ENCODE data around the gene MPND.

Gene MPND

DNA sequence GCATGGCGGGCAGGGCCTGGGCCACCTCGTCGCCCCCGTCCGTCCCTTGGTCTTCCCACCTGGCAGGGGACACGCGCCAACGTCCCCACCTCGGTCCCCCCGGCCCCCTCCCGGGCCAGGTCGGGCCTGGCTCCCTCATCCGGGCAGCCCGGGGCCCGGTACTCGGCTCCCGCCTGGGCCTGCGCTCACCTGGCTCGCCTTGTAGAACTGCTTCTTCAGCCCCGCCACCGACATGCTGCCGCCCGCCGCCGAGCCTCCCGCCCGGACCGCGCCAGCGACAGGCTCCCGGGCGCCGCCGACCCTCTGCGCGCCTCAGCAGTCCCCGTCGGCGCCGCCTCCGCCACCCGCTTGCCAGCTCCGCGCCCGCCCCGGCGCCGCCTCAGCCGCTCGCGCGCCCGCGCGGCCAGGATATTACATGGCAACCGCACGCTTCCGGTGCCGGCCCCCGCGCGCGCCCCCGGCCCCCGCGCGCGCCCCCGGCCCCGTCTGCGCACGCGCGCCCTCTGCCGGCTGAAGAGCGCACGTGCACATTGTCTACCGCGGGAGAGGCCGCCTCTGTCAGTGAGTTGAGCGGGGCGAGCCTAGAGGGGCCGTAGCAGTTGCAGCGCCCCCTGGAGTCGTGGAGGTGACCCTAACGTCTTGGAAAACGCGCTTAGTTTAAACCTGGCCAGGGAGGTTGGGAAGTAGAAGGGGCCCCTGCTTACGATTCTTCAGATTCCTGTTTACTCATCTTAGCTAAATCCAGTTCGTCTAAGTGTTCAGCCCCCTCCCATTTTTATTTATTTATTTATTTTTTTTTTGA, 57.0 kb downstream of the MPND start, which contains the start of gene SH3GL1 (continued):
- TF ChIP-seq, protein P1, sequence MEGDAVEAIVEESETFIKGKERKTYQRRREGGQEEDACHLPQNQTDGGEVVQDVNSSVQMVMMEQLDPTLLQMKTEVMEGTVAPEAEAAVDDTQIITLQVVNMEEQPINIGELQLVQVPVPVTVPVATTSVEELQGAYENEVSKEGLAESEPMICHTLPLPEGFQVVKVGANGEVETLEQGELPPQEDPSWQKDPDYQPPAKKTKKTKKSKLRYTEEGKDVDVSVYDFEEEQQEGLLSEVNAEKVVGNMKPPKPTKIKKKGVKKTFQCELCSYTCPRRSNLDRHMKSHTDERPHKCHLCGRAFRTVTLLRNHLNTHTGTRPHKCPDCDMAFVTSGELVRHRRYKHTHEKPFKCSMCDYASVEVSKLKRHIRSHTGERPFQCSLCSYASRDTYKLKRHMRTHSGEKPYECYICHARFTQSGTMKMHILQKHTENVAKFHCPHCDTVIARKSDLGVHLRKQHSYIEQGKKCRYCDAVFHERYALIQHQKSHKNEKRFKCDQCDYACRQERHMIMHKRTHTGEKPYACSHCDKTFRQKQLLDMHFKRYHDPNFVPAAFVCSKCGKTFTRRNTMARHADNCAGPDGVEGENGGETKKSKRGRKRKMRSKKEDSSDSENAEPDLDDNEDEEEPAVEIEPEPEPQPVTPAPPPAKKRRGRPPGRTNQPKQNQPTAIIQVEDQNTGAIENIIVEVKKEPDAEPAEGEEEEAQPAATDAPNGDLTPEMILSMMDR (tag by site-specific recombination; IDR thresholded peaks at IDR 0.05), result peak; percentile 98
- TF ChIP-seq ZNF747 (tag by site-specific recombination; IDR thresholded peaks at IDR 0.05) (no peak), ZNF19 (tag by site-specific recombination; IDR thresholded peaks at IDR 0.05; ENCODE audit: low read depth) (no peak), MEIS1 (CRISPR knock-in tag; IDR thresholded peaks at IDR 0.05; ENCODE audit: borderline replicate concordance) (no peak), ZNF112 (tag by site-specific recombination; IDR thresholded peaks at IDR 0.05) (no peak), ZFP69B (tag by site-specific recombination; IDR thresholded peaks at IDR 0.05) (peak; percentile 72), ZNF132 (tag by site-specific recombination; IDR thresholded peaks at IDR 0.05; ENCODE audit: borderline replicate concordance) (no peak), SP3 (tag by site-specific recombination; IDR thresholded peaks at IDR 0.05) (peak; percentile 38), ZNF571 (tag by site-specific recombination; IDR thresholded peaks at IDR 0.05) (no peak), ZNF248 (tag by site-specific recombination; IDR thresholded peaks at IDR 0.05) (no peak), ZNF155 (tag by site-specific recombination; IDR thresholded peaks at IDR 0.05) (no peak), BCL11B (tag by site-specific recombination; IDR thresholded peaks at IDR 0.05; ENCODE audit: low read depth) (0 out of 2 replicates have a peak, but pooled peaks have one; percentile 51), FEZF1 (tag by site-specific recombination; IDR thresholded peaks at IDR 0.05) (no peak), KLF10 (tag by site-specific recombination; IDR thresholded peaks at IDR 0.05) (peak; percentile 58; the same call in 1 of the 2 replicates), ZEB2 (tag by site-specific recombination; IDR thresholded peaks at IDR 0.05) (peak; percentile 33), ZNF341 (tag by site-specific recombination; IDR thresholded peaks at IDR 0.05; ENCODE audit: low read depth) (no peak), ZNF610 (tag by site-specific recombination; IDR thresholded peaks at IDR 0.05; ENCODE audit: borderline replicate concordance) (peak; percentile 47; the same call in 1 of the 2 replicates), ZNF555 (tag by site-specific recombination; conservative IDR thresholded peaks at IDR 0.05) (no peak), ZNF214 (tag by site-specific recombination; IDR thresholded peaks at IDR 0.05; ENCODE audit: borderline replicate concordance) (no peak)
- TF ChIP-seq, protein P2, sequence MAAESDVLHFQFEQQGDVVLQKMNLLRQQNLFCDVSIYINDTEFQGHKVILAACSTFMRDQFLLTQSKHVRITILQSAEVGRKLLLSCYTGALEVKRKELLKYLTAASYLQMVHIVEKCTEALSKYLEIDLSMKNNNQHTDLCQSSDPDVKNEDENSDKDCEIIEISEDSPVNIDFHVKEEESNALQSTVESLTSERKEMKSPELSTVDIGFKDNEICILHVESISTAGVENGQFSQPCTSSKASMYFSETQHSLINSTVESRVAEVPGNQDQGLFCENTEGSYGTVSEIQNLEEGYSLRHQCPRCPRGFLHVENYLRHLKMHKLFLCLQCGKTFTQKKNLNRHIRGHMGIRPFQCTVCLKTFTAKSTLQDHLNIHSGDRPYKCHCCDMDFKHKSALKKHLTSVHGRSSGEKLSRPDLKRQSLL (tag by site-specific recombination; IDR thresholded peaks at IDR 0.05), result peak; percentile 37
- TF ChIP-seq, protein P3, sequence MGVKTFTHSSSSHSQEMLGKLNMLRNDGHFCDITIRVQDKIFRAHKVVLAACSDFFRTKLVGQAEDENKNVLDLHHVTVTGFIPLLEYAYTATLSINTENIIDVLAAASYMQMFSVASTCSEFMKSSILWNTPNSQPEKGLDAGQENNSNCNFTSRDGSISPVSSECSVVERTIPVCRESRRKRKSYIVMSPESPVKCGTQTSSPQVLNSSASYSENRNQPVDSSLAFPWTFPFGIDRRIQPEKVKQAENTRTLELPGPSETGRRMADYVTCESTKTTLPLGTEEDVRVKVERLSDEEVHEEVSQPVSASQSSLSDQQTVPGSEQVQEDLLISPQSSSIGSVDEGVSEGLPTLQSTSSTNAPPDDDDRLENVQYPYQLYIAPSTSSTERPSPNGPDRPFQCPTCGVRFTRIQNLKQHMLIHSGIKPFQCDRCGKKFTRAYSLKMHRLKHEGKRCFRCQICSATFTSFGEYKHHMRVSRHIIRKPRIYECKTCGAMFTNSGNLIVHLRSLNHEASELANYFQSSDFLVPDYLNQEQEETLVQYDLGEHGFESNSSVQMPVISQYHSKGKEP (tag by site-specific recombination; IDR thresholded peaks at IDR 0.05), result peak; percentile 78
- TF ChIP-seq, protein P4, sequence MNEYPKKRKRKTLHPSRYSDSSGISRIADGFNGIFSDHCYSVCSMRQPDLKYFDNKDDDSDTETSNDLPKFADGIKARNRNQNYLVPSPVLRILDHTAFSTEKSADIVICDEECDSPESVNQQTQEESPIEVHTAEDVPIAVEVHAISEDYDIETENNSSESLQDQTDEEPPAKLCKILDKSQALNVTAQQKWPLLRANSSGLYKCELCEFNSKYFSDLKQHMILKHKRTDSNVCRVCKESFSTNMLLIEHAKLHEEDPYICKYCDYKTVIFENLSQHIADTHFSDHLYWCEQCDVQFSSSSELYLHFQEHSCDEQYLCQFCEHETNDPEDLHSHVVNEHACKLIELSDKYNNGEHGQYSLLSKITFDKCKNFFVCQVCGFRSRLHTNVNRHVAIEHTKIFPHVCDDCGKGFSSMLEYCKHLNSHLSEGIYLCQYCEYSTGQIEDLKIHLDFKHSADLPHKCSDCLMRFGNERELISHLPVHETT (tag by site-specific recombination; IDR thresholded peaks at IDR 0.05), result peak; percentile 96

Measured in HEK293 (cell line).